GM19351 (cell line): ENCODE data around the gene TPH2.

Experiments
- ATAC-seq: cut with Tn5 transposase; IDR thresholded peaks from one replicate; pipeline ENCODE4 v1.9.1; 2021; ENCODE audit warnings: mild to moderate bottlenecking, moderate library complexity; ENCODE audit not compliant: unreplicated experiment

TPH2 gene

DNA sequence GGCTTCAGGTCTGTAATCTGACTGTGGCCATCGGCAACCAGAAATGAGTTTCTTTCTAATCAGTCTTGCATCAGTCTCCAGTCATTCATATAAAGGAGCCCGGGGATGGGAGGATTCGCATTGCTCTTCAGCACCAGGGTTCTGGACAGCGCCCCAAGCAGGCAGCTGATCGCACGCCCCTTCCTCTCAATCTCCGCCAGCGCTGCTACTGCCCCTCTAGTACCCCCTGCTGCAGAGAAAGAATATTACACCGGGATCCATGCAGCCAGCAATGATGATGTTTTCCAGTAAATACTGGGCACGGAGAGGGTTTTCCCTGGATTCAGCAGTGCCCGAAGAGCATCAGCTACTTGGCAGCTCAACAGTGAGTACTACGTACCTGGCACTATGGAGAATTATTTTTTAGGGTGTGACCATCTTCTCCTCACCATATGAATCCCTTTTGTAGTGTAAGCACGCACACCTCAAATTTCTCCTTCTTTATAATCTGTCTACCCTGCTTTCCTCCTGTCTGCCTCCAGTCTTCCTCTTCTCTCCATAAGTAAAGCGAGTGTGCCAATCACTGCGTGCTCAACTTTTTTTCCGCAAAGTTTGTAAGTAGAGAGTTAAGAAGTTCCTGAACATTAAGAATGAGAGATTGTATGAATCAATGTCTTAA is at the start of gene TPH2:
Gene TPH2, plus strand, starts transcription at position 118 of the 658 bp plus-strand sequence. Its CDS starts 142 bp downstream, at position 260.
- peak; percentile 67 for ATAC-seq

- ATAC-seq, result no peak
Observed at GRCh38 chr12:71890475-71890874, 48.2 kb upstream of the TPH2 start.

DNA sequence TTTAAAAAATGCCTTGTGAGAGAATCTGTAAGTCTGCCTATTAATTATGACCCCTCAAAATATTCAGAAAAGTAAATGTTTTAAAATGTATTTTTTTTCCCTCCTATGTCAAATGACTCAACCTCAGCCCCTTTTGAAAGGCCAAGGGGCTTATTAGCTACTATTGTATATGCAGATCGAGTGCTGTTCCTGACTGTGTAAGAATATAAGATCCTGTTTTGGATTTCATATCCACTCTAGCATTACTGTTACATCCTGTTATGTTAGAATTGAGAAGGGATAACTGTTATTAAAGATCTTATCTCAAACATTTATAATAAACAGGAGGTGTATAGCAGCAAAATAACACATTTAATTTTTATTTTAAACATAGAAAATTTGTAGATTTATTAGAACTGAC is 46.6 kb upstream of the TPH2 start:
- ATAC-seq, result no peak

DNA sequence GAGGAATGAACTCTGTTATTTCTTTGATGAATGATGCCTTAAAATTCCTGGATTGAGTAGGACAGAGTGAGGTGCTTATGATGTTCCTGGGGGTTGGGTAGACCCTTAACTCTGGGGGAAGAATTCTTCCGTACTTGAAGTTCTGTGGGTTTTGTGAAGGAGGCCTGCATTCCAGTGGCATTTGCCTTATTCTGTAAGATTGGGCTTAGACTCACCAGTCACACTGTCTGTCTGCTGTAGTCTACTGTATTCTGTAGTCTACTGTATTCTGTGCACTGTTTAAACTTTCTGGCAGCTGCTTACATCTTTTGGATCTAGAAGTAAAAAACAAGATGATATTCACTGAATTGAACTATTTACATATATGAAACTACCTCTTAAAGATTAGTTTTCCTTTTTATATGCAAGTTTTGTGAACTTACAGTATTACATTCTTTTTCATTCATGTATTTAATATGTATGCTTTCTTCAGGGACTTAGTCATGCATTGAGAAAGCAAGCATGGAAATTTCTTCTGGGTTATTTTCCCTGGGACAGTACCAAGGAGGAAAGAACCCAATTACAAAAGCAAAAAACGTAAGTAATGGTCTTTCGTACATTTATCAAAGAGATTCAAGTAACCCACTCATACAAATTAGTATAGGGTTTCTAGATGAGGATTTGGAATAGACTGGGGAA is 42.3 kb upstream of the TPH2 start:
- ATAC-seq, result no peak

GRCh38 chr12:71900091-71900490 is 38.6 kb upstream of the TPH2 start:
- ATAC-seq, result no peak

DNA sequence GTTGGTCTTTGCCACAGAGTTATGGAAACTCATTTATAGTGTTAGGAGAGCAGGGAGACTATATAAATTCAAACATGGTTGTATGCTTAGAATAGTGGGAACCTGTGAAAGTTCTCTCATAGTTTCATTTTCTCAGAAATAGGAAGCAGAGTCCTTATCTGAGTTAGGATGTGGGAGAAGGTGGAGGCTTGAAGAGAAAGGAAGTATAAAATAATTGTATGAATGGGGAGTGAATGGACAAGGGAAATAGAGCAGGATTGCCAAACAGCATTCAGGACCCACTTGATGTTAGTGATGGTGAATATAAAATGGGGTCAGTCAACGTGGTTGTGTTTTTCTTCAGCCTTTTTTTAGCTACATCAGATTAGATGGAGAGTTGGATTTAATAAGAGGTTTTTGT is 34.0 kb upstream of the TPH2 start:
- no peak for ATAC-seq

DNA sequence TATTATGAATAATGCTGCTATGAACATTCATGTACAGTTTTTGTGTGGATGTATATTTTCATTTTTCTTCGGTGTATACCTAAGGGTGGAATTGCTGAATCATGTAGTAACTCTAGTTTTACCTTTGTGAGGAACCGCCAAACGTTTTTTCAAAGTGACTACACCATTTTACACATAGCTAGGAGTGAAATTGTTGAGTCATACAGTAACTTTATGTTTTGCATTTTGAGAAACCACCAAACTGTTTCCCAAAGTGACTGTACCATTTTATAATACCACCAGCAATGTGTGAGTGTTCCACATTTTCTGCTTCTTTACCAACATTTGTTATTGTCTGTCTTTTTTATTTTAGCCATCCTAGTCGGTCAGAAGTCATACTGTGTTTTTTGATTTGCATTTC is 3.1 kb upstream of the TPH2 start:
- ATAC-seq, result peak; percentile 83

GRCh38 chr12:71940068-71940467 is 1.4 kb downstream of the TPH2 start:
- no peak for ATAC-seq

DNA sequence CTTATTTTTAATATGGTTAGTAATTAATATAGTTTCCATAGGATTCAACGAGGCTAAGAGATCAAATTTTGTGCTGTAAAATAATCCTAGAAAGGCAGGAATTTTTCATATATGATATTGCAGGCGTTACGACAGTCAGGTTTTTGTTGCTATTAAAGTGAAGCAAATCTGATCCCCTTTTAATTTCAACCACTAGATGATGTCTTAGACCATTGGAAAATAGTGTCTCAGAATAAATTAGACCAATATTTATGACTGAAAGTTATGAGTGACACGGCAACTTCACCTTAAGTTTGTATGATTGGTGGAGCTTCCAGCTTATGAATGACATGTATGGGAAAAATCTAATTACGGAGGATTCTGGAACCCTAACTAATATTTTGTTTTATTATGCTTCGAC is 2.5 kb downstream of the TPH2 start:
- no peak for ATAC-seq

GRCh38 chr12:71942259-71942658 is 3.6 kb downstream of the TPH2 start:
- ATAC-seq, result no peak

DNA sequence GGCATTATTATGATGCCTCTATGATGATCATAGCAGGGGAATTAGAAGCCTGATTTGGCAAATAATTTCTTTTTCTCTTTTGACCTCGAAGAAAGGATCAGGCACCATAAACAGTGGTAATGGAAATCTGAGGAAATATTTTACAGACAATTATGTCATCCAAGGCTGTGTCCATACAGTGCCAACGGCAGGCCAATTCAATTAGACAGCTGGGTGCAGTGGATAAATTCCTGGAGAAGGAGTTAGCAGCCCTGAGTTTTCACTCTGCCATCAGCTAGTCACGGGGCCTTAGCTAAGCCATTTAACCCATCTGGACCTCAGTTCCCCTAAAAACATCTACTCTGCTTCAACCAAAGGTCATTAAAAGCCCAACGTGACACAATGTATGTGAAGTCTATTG is 4.1 kb downstream of the TPH2 start:
- no peak for ATAC-seq

DNA sequence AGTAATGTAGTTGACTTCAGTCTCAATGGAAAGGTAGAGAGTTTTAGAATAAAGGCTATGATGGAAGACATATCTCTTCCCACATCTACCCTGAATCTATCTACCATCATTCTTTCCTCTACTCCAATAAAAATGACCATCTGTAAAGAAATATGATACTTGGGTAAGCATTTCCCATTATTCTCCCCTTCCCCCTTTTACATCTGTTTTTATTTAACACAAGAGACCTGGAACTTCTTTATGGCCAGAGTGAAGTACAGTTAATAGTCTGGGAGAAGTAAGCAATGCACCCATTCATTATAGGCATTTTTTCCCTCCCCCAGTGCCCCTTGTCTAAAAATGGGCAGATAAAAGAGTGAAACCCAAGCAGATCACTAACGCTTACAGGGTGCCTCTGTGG is 6.5 kb downstream of the TPH2 start:
- ATAC-seq, result no peak

DNA sequence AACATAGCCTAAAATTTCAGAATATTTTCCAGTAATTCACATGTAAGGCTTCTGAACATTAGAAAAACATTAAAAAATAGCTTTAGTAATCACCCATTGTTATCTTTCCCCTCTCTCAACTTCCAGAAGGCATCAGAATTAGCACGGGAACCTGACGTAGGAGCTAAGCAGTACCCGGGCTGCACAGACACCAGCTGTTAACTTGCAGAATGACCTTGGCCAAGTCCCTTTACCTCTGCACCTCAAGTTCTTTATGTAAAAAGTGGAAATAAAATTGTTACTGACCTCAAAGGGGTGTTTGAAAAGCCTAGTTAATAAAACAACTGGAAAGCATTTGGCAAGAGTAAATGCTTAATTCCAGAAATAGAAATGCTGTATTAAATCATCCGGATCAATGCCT is 7.2 kb downstream of the TPH2 start:
- no peak for ATAC-seq

- no peak for ATAC-seq
Observed at GRCh38 chr12:71947645-71948105, 9.0 kb downstream of the TPH2 start.

DNA sequence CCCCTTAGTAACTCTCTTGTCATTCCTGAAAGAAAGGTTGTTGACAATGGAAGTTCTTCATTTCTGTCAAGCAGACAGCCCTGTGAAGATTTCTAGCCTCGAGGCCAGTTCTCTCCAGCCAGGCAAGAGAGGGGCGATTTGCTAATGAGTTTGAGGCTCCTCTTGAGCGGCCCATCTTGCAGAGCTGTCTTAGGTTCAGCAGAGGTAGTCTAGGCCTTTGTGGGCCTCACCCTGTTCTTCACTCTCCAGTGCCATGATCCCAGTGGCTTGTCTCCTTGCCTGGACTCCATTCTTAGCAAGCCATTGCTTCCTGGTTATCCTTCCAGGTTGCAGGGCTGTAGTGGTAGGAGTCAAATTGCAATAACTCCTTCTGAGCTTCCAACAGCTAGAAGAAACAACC is 9.7 kb downstream of the TPH2 start:
- no peak for ATAC-seq

GRCh38 chr12:71949646-71950045 is 11.0 kb downstream of the TPH2 start:
- ATAC-seq, result no peak

GRCh38 chr12:71950404-71950803 is 11.8 kb downstream of the TPH2 start:
- ATAC-seq, result no peak

DNA sequence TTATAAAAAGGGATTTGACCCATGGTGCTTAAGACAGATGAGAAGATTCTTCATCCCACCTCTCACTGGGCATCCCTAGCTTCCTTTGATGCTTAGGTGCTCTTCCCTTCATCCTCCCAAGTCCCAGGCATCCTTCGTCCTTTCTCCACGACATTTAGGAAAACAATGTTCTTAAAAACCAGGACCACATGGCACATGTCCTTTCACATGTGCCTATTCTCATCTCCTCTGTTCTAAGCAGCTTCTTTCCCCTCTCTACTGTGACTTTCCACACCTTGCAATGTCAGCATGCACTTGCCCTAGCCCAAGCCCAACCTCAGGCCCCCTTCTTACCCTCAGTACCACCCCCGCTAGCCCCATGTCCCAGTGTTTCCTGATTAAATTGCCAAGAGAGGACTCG is 12.2 kb downstream of the TPH2 start:
- no peak for ATAC-seq

DNA sequence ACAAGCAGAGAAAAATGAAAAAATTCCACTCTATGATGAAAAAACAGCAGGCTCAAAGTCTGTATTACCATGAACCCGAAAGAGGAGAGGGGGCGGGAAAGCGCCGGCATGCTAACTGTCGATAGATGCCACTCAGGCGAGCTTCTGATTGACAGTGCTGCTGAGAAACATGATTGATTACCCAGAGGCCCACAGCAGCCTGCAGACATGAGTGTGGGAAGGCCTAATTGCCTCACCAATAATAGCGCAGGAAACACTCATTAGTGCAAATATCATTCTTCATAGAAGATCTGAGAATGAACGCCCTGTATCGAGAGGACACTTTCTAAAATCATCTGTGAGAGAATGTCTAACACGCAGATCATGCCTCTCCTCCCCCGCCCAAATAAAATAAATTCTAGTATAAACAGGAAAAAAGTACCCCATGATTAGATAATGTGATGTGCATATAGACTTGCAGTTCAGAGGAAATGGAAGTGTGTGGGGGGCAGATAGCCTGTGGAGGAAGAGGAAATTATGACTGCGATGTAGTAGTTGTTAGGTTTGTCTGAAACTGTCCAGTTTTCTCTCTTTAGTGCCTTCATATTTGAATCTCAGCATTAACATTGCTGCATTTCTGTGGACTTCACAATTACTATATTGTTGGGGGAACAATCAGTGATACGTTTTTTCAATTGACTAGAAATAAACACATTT is 15.6 kb downstream of the TPH2 start:
- ATAC-seq, result no peak

DNA sequence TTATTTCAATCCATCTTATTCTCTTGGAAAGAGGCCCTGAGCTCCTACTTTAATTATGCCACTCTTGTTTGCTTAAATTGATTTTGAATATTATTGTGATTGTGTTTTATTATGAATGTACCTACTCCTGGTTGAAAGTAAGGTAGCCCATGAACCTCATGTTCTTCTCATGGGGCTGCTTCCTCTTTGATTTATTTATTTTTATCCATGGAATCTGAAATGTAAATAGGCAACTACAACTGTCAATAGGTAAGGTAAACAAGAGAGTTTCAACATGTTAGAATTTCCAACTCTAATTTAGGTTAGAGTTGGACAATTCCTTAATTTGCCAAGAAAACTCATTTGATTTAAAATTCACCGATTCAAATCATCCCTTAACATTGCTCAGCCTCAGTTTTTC is 16.2 kb downstream of the TPH2 start:
- no peak for ATAC-seq

DNA sequence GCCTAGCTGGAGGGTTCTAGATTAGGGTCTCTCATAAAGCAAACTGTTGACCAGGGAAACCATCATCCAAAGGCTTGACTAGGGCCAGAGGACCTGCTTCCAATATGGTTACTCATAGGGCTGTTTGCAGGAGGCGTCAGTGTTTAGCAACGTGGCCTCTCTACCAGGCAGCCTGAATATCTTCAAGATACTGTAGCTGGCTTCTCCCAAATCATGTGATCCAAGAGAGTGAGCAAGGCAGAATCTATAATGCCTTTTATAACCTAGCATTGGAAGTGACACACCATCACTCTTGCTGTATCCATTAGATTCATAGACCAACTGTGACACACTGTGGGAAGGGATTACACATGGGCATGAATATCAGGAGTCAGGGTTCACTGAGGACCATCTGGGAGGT is 17.3 kb downstream of the TPH2 start:
- ATAC-seq, result no peak

DNA sequence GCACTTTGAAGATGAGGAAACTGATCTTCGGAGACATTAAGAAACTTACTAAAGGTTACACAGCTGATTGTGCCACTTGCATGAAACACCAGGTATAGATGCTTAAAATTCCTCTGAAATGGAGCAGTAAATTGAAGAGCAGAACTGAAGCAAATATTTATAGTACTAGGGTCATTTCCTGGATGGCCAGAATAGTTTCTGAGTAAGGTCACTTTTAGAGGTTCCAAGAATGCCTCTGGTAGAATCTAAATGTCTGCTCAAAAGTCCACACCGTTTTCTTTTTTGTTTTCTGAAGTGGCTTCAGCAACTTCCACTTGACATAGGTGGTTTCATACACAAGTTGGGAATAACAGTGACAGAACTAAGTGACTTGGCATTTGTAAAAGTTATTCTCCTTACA is 19.4 kb downstream of the TPH2 start:
- no peak for ATAC-seq
